Measurements from ENCODE around the gene RPN2. TPM values are rescaled to one million over a fixed set of nuclear protein-coding genes. Genes with fewer than 3 reads are reported as not detected.
A peak's percentile ranks its signal among the peaks of the same experiment; 100 is the strongest.

RPN2 gene
- total RNA-seq, 1 donor from 2014 or later, result 178 TPM

DNA sequence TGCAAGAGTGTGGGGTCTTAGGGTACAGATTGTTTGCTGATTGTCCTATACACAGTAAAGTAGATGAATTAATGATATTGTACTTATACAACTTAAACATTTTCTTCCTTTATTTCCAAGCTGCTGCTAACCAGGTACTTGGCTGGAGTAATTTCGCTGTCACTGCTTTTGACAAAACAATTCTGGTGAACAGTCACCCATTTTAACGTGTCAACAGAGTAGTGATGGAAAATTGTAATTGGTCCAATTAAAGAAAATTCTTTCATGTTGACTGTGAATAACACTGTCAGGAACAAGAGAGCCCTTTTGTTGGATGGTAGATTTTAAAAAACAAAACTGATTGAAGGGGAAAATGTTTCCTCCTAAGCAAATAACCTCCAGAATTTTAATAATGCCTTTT, 26.7 kb downstream of the RPN2 start:
- no peaks in the 10 kb centered on the region for H3K27me3 ChIP-seq (ENCODE audit: control insufficient read depth, insufficient read depth, low read length)
- FAIRE-seq, result no peak
- H3K4me3 ChIP-seq (ENCODE audit: low read depth, low read length), result no peak overlapping the region
- H3K36me3 ChIP-seq (ENCODE audit: control insufficient read depth, insufficient read depth, low read length), result peaks cover 24% of the 10 kb centered on the region
- no peak for DNase-seq (ENCODE audit: low read depth)
- TF ChIP-seq, protein P1, sequence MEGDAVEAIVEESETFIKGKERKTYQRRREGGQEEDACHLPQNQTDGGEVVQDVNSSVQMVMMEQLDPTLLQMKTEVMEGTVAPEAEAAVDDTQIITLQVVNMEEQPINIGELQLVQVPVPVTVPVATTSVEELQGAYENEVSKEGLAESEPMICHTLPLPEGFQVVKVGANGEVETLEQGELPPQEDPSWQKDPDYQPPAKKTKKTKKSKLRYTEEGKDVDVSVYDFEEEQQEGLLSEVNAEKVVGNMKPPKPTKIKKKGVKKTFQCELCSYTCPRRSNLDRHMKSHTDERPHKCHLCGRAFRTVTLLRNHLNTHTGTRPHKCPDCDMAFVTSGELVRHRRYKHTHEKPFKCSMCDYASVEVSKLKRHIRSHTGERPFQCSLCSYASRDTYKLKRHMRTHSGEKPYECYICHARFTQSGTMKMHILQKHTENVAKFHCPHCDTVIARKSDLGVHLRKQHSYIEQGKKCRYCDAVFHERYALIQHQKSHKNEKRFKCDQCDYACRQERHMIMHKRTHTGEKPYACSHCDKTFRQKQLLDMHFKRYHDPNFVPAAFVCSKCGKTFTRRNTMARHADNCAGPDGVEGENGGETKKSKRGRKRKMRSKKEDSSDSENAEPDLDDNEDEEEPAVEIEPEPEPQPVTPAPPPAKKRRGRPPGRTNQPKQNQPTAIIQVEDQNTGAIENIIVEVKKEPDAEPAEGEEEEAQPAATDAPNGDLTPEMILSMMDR (IDR thresholded peaks at IDR 0.05; ENCODE audit: insufficient read depth, low read length, severe bottlenecking), result no peak

DNA sequence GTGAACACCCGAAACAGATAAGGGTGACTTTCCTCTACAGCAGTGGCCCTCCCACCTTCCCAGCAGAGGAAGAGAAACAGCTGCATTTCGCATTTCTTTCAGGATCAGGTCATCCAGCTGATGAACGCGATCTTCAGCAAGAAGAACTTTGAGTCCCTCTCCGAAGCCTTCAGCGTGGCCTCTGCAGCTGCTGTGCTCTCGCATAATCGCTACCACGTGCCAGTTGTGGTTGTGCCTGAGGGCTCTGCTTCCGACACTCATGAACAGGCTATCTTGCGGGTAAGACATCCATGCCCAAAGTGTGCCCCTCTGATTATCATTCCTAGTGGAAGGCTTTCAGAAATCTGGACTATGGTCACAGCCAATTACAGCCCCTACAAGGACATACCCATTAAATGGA, 28.0 kb downstream of the RPN2 start:
- Histone ChIP-seq H3K27me3 (ENCODE audit: control insufficient read depth, insufficient read depth, low read length) (no peaks in the 10 kb centered on the region), H3K36me3 (ENCODE audit: control insufficient read depth, insufficient read depth, low read length) (peaks cover 25% of the 10 kb centered on the region), H3K4me3 (ENCODE audit: low read depth, low read length) (no peak overlapping the region)
- DNase-seq (ENCODE audit: low read depth) (no peak), FAIRE-seq (no peak)
- TF ChIP-seq, protein P1 (IDR thresholded peaks at IDR 0.05; ENCODE audit: insufficient read depth, low read length, severe bottlenecking), result no peak

DNA sequence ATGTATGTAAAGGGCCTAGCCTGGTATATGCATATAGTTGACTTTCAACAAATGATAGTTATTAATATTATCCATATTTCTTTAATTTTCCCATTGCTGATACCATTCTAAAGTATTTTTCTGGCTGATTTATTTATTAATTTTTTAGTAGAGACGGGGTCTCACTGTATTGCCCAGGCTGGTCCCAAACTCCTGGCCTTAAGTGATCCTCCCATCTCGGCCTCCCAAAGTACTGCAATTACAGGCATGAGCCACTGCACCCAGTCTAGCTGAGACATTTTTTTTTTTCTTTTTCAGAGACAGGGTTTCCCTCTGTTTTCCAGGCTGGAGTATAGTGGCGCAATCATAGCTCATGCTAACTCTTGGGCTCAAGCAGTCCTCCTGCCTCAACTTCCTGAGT, 30.1 kb downstream of the RPN2 start:
- H3K36me3 ChIP-seq (ENCODE audit: control insufficient read depth, insufficient read depth, low read length), result peaks cover 20% of the 10 kb centered on the region
- DNase-seq (ENCODE audit: low read depth), result no peak
- no peaks in the 10 kb centered on the region for H3K27me3 ChIP-seq (ENCODE audit: control insufficient read depth, insufficient read depth, low read length)
- H3K4me3 ChIP-seq (ENCODE audit: low read depth, low read length), result no peak overlapping the region
- no peak for FAIRE-seq
- TF ChIP-seq, protein P1 (IDR thresholded peaks at IDR 0.05; ENCODE audit: insufficient read depth, low read length, severe bottlenecking), result no peak

DNA sequence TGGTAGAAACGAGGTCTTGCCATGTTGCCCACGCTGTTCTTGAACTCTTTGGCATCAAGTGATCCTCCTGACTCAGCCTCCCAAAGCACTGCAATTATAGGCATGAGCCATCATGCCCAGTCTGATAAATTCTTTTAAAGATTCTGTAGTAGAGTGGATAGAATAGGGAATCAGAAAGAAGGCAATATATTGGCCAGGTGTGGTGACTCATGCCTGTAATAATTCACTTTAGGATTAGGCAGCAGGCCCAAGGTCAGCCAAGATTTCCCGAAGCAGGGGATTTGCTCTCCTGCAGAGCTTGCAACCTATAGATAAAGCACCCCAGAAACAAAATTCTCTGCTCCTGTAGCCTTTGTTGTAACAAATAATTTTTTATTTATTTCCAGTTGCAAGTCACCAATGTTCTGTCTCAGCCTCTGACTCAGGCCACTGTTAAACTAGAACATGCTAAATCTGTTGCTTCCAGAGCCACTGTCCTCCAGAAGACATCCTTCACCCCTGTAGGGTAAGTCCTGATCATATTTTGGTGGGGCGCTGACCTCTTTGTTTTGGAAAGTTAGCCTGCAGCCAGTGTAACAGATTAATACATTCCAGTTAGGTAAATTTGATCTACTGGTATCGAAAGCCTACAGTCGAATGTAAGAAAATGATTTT, 30.7 kb downstream of the RPN2 start:
- no peaks in the 10 kb centered on the region for H3K27me3 ChIP-seq (ENCODE audit: control insufficient read depth, insufficient read depth, low read length)
- DNase-seq (ENCODE audit: low read depth) (peak; percentile 72), FAIRE-seq (no peak)
- H3K36me3 ChIP-seq (ENCODE audit: control insufficient read depth, insufficient read depth, low read length), result peaks cover 15% of the 10 kb centered on the region
- TF ChIP-seq, protein P1 (IDR thresholded peaks at IDR 0.05; ENCODE audit: insufficient read depth, low read length, severe bottlenecking), result no peak
- H3K4me3 ChIP-seq (ENCODE audit: low read depth, low read length), result no peak overlapping the region

DNA sequence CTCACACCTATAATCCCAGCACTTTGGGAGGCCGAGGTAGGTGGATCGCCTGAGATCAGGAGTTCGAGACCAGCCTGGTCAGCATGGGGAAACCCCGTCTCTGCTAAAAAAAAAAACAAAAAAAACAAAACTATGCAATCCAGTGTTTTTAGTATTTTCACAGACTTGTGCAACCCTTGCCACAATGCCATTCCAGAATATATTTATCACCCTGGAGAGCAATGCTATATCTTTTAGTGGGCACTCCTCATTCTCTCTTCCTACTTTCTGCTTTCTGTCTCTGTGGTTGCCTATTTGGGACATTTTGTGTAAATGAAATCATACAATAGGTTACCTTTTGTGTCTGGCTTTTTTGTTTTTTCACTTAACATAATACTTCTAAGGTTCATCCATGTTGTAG, 39.3 kb downstream of the RPN2 start:
- DNase-seq (ENCODE audit: low read depth) (no peak), FAIRE-seq (no peak)
- Histone ChIP-seq H3K27me3 (ENCODE audit: control insufficient read depth, insufficient read depth, low read length) (no peaks in the 10 kb centered on the region), H3K36me3 (ENCODE audit: control insufficient read depth, insufficient read depth, low read length) (peaks cover 11% of the 10 kb centered on the region), H3K4me3 (ENCODE audit: low read depth, low read length) (no peak overlapping the region)
- TF ChIP-seq, protein P1 (IDR thresholded peaks at IDR 0.05; ENCODE audit: insufficient read depth, low read length, severe bottlenecking), result no peak

DNA sequence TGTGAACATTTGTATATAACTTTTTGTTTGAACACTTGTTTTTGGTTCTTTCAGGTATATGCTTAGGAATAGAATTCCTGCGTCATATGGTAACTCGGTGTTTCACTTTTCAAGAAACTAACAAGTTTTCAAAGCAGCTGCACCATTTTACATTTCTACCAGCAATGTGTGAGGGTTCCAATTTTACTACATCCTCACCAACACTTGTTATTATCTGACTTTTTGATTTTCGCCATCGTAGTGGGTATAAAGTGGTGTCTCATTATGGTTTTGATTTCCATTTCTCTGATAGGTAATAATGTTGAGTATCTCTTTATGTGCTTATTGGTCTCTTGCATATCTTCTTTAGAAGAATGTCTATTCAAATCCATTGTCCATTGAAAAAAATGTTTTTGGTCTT, 39.8 kb downstream of the RPN2 start:
- H3K27me3 ChIP-seq (ENCODE audit: control insufficient read depth, insufficient read depth, low read length), result no peaks in the 10 kb centered on the region
- FAIRE-seq (no peak), DNase-seq (ENCODE audit: low read depth) (no peak)
- TF ChIP-seq, protein P1 (IDR thresholded peaks at IDR 0.05; ENCODE audit: insufficient read depth, low read length, severe bottlenecking), result no peak
- peaks cover 13% of the 10 kb centered on the region for H3K36me3 ChIP-seq (ENCODE audit: control insufficient read depth, insufficient read depth, low read length)
- H3K4me3 ChIP-seq (ENCODE audit: low read depth, low read length), result no peak overlapping the region
